Sigmoid colon (tissue), 7 donors: Measurements from ENCODE around the gene PDE7B. TPM values are rescaled to one million over a fixed set of nuclear protein-coding genes. Genes with fewer than 3 reads are reported as not detected.
A peak's percentile ranks its signal among the peaks of the same experiment; 100 is the strongest.

Source experiments
- DNase-seq: peaks from one replicate; pipeline ENCODE4 v3.0.0-alpha.2; 2019
- H3K27ac ChIP-seq, 4 donors: fragments of 200-600 bp; sonication (generic); one replicate each; pipeline ENCODE4 v1.5.1; 2016 to 2019; ENCODE audit warnings: mild to moderate bottlenecking in 1 of 4
- H3K27me3 ChIP-seq, 3 donors: fragments of 200-600 bp; sonication (generic); one replicate each; pipeline ENCODE4 v1.5.1; 2019; ENCODE audit warnings: mild to moderate bottlenecking in 1 of 3
- H3K36me3 ChIP-seq, 4 donors: fragments of 200-600 bp; sonication (generic); one replicate each; pipeline ENCODE4 v1.5.1; 2016 to 2019
- H3K4me1 ChIP-seq, 4 donors: fragments of 200-600 bp; sonication (generic); one replicate each; pipeline ENCODE4 v1.5.1; 2017 to 2019
- H3K4me3 ChIP-seq, 4 donors: fragments of 200-600 bp; sonication (generic); one replicate each; pipeline ENCODE4 v1.5.1; 2017 to 2019; ENCODE audit warnings: mild to moderate bottlenecking in 2 of 4, moderate library complexity in 1 of 4
- H3K9me3 ChIP-seq, 4 donors: fragments of 200-600 bp in 3 of 4; sonication (generic) in 3 of 4; one replicate each; pipeline versions ENCODE4 v1.5.1 to v1.6.1; 2013 to 2019
- CTCF ChIP-seq, 4 experiments: fragments of 450-650 bp in 3 of 4; fragments of 200-600 bp in 1 of 4; IDR thresholded peaks; one replicate each; pipeline ENCODE4 v1.5.1; 2016 to 2019; ENCODE audit warnings: antibody characterized with exemption in 4 of 4, mild to moderate bottlenecking in 3 of 4, moderate library complexity in 2 of 4
- EP300 ChIP-seq, 4 donors: sonication (generic); formaldehyde crosslinking; IDR thresholded peaks; one replicate each; pipeline ENCODE4 v1.6.1; 2017; ENCODE audit warnings: antibody characterized with exemption in 4 of 4
- POLR2A ChIP-seq, 2 donors: fragments of 450-650 bp; IDR thresholded peaks; one replicate each; pipeline ENCODE4 v1.6.1; 2016; ENCODE audit warnings: antibody characterized with exemption in 2 of 2, mild to moderate bottlenecking in 2 of 2, moderate library complexity in 2 of 2
- POLR2AphosphoS5 ChIP-seq, 4 donors: sonication (generic); formaldehyde crosslinking; IDR thresholded peaks; one replicate each; pipeline ENCODE4 v1.6.1; 2017; ENCODE audit warnings: antibody characterized with exemption in 4 of 4
- whole genome bisulfite sequencing, 2 donors: extraction: QIAGEN DNeasy Blood & Tissue Kit; methylation state at CpG; one replicate each; pipeline ENCODE4 v1.1.7; 2013; 5-methylcytosine and 5-hydroxymethylcytosine counted together
- intact Hi-C: fragments of 100-400 bp; cut with DNase I; formaldehyde crosslinking; loops from one replicate; pipeline ENCODE4 v1.15.1; 2023
- polyA plus RNA-seq, 3 donors: library from polyadenylated mRNA; stranded (reverse); fragments of 200-250 nt; gene quantifications; one replicate each; pipeline ENCODE4 v1.2.3, GENCODE V29; 2013
- total RNA-seq, 4 donors: library from RNA; depleted of rRNA; stranded (reverse); fragments of >200 nt; gene quantifications; one replicate each; pipeline ENCODE4 v1.1.0, GENCODE V29; 2016
- donor health status: healthy with polysubstance abuse.
- donor health status: Bipolar disorder and iron deficiency.
- donor health status: healthy.

The PDE7B gene
- total and polyA plus RNA-seq, 7 donors, result 1.1 to 10.3 (median 6.3) TPM

DNA sequence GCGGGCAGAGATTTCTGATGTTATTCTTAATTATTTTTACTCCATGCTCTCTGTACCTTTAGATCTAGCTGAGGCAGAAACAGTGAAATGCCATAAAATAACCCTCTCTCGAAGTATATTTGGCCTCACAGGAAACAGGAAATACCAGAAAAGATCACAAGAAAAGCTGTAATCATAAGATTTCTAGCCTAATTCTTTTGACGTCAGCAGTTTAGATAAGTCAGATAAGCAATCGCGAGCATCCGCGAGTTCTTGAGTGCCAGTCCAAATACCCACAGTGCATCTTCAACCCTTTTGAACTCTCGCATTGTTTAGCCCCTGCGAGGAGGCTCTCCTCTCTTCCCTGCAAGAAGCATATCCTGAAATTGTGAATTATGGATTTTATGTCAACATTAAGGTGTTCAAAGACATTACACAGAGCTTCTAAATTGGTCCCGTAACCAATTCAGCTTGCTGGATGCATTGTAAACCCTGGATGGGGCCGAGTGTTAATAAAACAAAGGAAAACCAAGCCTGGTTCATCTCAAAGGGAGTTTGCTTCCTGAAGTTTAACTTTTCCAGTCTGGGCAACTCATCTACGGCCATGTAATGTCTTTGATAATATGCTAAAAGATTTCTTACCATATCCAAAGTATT is 199.8 kb downstream of the PDE7B start:
- H3K27me3 ChIP-seq, result no peaks in the 10 kb centered on the region
- no peaks in the 10 kb centered on the region for H3K9me3 ChIP-seq
- DNase-seq, result no peak
- no peaks in the 10 kb centered on the region for H3K36me3 ChIP-seq
- WGBS, 2 donors, result 21 to 39% methylated on average over 12 of the region's 12 CpGs
- no peak overlapping the region for H3K4me3 ChIP-seq
- H3K4me1 ChIP-seq, result peaks cover 0 to 17% (median 9%) of the 10 kb centered on the region in 4 donors
- TF ChIP-seq POLR2AphosphoS5 (IDR thresholded peaks at IDR 0.05), result peak in 2 of 4 donors; percentile 19 to 21
- TF ChIP-seq EP300 (IDR thresholded peaks at IDR 0.05), result no peak
- intact Hi-C loops, result no loop called here
- H3K27ac ChIP-seq, result peak overlapping the region in 3 of 4 donors; percentile 41 to 69 (median 56)

DNA sequence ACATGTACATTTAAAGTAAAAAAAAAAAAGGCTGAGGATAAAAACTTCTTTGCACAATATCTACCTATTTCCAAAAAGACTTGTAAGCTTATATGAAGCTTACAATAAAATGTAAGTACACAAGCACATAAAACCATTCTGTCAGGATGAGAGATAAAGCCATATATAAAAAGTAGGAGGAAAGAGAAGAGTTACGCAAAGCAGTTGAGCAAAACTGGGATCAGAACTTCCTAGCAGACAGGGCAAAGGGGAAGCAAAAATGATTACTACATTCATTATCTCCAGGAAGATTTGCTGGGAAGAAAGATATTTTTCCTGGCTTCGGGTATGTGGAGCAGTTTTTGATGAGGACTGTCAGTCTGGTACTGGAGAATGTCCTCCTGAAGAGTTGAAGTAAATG is 200.5 kb downstream of the PDE7B start:
- intact Hi-C loops, result no loop called here
- Histone ChIP-seq H3K27ac (peak overlapping the region in 1 of 4 donors; percentile 69), H3K9me3 (no peaks in the 10 kb centered on the region), H3K4me3 (no peak overlapping the region), H3K27me3 (no peaks in the 10 kb centered on the region), H3K4me1 (peaks cover 0 to 17% (median 9%) of the 10 kb centered on the region in 4 donors), H3K36me3 (no peaks in the 10 kb centered on the region)
- DNase-seq, result no peak
- no peak for TF ChIP-seq EP300 (IDR thresholded peaks at IDR 0.05)
- TF ChIP-seq POLR2AphosphoS5 (IDR thresholded peaks at IDR 0.05), result no peak
- no peak for TF ChIP-seq POLR2A (IDR thresholded peaks at IDR 0.05)
- no peak for TF ChIP-seq CTCF (IDR thresholded peaks at IDR 0.05)
- 57 to 83% methylated on average over 2 of the region's 2 CpGs for WGBS, 2 donors

DNA sequence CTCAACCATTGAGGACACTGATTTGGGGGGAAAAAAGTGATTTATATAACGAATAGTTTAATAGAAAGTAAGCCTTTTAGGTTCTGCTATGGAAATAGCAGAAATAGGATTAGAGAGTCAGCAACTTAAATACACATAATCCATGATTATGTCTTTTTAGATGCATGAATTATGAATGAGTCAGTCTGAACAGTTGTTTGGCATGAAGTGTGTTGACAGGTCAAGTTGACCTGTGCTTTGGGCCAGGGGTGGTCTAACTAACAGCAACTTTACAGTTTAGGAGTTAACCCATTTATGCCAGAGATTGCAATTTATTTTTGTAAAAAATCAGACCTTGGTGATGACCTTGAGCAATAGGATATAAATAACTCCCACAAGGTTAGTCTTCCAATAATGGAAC is 207.4 kb downstream of the PDE7B start:
- whole genome bisulfite sequencing, 2 donors, result 33 to 75% methylated on average over 1 of the region's 1 CpG
- no peak overlapping the region for H3K27ac ChIP-seq

DNA sequence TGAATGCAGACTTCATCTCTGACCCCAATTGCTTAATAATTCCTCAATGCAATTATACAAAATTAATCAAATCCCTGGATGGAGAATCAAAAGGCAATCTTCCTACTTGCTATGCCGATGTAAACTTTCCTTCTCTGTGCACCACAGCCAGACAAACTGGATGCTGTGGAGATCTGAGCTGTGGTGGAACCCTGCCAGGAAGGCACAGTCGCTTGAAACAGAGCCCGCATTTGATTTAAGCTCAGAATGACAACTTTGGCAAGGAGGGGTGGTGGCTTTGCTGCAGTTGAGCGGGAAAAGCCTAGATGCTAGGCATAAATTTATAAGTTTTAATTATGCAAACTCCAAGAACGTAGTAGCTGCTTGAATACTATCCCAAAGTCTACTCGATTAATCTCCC is 207.8 kb downstream of the PDE7B start:
- Histone ChIP-seq H3K36me3 (no peaks in the 10 kb centered on the region), H3K27ac (no peak overlapping the region), H3K9me3 (no peaks in the 10 kb centered on the region), H3K4me1 (peaks cover 0 to 7% (median 0%) of the 10 kb centered on the region in 4 donors), H3K4me3 (no peak overlapping the region), H3K27me3 (no peaks in the 10 kb centered on the region)
- WGBS, 2 donors, result 74 to 77% methylated on average over 6 of the region's 6 CpGs
- DNase-seq, result no peak
- TF ChIP-seq EP300 (IDR thresholded peaks at IDR 0.05), result no peak
- no peak for TF ChIP-seq POLR2A (IDR thresholded peaks at IDR 0.05)
- no peak for TF ChIP-seq CTCF (IDR thresholded peaks at IDR 0.05)
- TF ChIP-seq POLR2AphosphoS5 (IDR thresholded peaks at IDR 0.05), result no peak
- intact Hi-C loops, result no loop called here

More for the DNA sequence above, 207.4 kb downstream of the PDE7B start:
- Histone ChIP-seq H3K4me3 (no peak overlapping the region), H3K9me3 (no peaks in the 10 kb centered on the region), H3K4me1 (peaks cover 0 to 7% (median 0%) of the 10 kb centered on the region in 4 donors), H3K27me3 (no peaks in the 10 kb centered on the region), H3K36me3 (no peaks in the 10 kb centered on the region)
- intact Hi-C loops, result no loop called here
- DNase-seq, result no peak
- TF ChIP-seq EP300 (IDR thresholded peaks at IDR 0.05) (no peak), POLR2AphosphoS5 (IDR thresholded peaks at IDR 0.05) (no peak), CTCF (IDR thresholded peaks at IDR 0.05) (no peak), POLR2A (IDR thresholded peaks at IDR 0.05) (no peak)

GRCh38 chr6:136060052-136060451 is 208.6 kb downstream of the PDE7B start:
- DNase-seq, result no peak
- intact Hi-C loops, result no loop called here
- H3K4me1 ChIP-seq, result peaks cover 0 to 7% (median 0%) of the 10 kb centered on the region in 4 donors
- no peaks in the 10 kb centered on the region for H3K36me3 ChIP-seq
- no peaks in the 10 kb centered on the region for H3K27me3 ChIP-seq
- no peaks in the 10 kb centered on the region for H3K9me3 ChIP-seq
- no peak for TF ChIP-seq CTCF (IDR thresholded peaks at IDR 0.05)
- TF ChIP-seq EP300 (IDR thresholded peaks at IDR 0.05), result no peak
- no peak for TF ChIP-seq POLR2AphosphoS5 (IDR thresholded peaks at IDR 0.05)
- TF ChIP-seq POLR2A (IDR thresholded peaks at IDR 0.05), result no peak
- no peak overlapping the region for H3K27ac ChIP-seq
- no peak overlapping the region for H3K4me3 ChIP-seq
